Stimulated activated CD4-positive, alpha-beta T cell treated with anti-CD3 and anti-CD28 coated beads, Interleukin-1b, Interleukin-23, amount 100 ng/mL, for 1 hour (primary cell): Measurements from ENCODE around the gene DMPK.

Experiments
- DNase-seq, 2 donors: peaks; one replicate each; pipeline ENCODE4 v3.0.0-alpha.2; 2020; ENCODE audit warnings: low read depth in 2 of 2

The DMPK gene, protein sequence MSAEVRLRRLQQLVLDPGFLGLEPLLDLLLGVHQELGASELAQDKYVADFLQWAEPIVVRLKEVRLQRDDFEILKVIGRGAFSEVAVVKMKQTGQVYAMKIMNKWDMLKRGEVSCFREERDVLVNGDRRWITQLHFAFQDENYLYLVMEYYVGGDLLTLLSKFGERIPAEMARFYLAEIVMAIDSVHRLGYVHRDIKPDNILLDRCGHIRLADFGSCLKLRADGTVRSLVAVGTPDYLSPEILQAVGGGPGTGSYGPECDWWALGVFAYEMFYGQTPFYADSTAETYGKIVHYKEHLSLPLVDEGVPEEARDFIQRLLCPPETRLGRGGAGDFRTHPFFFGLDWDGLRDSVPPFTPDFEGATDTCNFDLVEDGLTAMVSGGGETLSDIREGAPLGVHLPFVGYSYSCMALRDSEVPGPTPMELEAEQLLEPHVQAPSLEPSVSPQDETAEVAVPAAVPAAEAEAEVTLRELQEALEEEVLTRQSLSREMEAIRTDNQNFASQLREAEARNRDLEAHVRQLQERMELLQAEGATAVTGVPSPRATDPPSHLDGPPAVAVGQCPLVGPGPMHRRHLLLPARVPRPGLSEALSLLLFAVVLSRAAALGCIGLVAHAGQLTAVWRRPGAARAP

DNA sequence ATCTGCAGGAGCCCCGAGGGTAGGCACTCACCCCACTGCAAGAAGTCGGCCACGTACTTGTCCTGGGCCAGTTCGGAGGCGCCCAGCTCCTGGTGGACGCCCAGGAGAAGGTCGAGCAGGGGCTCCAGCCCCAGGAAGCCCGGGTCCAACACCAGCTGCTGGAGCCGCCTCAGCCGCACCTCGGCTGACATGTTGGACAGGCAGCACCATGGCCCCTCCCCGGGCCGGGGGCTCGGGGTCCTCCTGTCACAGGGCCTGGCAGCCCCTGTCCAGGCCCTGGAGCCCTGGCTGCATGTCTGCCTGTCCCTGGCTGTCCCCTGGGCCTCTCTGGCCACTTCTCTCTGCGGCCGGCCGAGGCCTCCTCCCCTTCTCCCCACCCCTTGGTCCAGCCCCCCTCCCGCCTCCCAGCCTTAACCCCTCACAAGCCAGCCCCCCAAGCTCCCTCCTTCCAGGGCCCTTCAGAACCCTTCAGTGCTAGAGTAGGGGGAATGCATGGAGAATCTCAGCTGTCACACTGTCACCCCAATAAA is at the start of gene DMPK:
TSS of gene DMPK (minus strand) at position 329 of the 530 bp plus-strand sequence. CDS start at position 191, 138 bp downstream.
- no peak for DNase-seq

DNA sequence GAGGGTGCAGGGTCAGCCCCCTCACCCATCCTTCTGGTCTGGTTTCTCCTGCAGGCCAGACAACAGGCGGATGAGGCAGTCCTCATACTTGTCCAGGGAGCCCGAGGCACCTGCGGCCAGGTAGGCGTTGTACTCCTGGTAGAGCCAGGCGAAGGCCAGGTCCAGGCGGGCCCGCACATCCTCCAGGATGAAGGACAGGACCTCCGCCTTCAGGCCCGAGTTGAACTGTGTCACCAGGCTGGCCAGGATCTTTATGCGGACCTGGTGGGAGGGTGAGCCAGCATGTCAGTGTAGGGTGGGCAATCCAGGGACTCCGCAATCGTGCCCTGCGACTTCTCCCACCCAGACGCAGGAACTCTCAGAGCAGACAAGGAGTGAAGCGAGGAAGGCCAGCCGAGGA is 46.7 kb upstream of the DMPK start:
- no peak for DNase-seq

- no peak for DNase-seq
These were observed 46.2 kb upstream of the DMPK start for GRCh38 chr19:45828523-45828922.

DNA sequence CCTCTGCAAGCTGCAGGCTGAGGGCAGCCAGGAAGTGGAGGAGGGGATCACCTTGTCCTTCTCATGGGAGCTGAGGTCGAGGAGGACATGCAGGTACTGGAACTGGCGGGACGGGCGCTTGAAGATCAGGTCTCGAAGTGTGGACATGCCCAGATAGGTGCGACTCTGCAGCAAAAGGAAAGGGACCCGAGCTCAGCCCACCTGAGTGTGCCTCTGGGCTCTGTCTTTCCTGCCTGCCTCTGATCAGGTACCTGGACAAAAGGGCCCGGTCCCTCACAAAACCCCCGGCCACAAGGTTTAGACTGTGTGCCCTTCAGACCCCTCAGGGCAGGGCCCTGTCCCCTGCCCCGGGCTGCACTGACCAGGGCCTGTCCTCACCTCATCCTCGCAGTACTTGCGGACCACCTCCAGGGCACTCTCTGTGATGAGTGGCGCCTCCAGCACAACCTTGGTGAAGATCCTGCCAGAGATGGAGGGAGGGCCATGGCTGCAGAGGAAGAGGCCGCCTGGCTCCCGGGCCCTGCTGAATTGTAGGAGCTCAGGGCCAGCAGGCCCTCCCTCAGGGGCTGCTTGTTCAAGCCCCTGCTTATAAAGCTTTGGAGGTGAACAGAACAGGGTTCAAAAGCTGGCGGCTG is 45.3 kb upstream of the DMPK start:
- DNase-seq, result no peak

DNA sequence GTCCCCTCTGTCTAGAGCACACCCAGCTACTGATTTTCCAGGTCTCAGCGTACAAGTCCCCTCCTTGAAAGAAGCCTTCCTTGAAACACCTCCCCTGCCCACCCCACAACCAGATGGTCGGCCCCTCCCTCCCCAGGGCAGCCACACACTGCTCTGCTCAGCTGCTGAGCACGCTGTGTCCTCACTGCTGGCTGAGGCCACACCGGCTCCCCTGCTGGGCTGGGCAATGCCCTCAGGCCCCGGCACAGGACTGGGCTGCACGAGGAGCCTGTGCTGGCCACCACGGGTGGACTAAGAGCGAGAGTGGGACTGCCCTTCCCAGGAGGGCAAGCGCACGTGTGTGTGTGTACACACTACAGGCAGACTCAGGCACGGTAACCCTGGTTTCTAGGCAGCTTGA is 44.6 kb upstream of the DMPK start:
- DNase-seq, result no peak

DNA sequence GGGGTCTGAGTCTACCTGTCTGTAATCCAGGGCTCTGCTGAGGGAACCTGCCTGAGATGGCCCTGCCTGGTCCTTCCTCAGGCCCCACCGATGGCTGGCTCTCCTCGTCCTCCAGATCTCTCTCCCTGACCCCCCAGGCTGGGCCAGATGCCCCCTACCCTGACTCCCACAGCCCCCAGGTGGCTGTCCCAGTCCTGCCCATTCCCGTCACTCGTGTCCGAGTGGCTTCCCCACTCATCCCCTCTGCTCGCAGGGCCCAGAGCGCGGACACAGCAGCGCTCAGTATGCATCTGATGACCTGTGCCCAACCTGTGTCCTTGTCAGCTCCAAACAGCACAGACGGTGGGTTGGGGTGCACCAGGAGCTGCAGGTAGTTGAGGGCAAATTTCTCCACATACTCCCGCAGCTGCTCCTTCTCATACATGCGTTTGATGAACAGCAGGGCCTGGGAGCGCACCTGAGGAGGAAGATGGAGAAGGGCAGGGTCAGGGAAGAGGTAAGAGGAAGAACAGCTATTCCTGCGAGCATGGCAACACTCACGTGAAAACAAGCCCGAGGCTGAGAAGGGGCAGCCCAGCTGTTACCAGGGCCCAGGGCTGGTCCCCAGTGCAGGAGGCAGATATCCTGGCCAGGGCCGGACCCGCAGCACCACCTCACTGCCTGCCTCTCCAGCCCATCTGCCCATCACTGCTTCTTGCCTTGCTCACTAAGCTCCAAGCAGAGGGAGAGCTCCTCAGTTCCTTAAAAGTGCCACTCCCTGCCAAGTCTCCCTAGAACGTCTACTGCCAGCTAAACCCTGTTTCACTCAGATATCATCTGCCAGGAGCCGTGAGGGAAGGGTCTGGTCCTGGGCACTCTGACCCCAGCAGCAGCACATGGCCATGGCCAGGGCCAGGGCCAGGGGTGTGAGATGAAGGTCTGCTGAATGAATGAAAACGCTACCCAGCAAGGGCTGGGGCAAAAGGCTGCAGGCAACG is 43.9 kb upstream of the DMPK start:
- no peak for DNase-seq

DNA sequence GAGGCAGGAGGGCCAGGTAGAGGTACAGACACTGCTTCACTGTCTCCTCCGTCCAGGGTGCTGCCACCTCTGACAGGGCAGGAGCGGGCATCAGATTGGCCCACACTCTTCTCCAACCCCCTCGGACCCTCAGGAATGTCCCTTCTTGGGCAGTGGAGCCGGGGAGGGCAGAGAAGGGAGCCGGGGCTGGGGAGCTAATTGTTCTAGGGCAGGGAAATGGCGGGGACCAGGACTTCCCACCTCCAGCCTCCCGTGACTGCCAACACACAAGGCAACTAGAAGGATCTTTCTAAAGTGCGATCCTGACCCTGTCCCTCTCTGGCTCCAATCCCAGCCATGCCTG is 42.9 kb upstream of the DMPK start:
- DNase-seq, result no peak

DNA sequence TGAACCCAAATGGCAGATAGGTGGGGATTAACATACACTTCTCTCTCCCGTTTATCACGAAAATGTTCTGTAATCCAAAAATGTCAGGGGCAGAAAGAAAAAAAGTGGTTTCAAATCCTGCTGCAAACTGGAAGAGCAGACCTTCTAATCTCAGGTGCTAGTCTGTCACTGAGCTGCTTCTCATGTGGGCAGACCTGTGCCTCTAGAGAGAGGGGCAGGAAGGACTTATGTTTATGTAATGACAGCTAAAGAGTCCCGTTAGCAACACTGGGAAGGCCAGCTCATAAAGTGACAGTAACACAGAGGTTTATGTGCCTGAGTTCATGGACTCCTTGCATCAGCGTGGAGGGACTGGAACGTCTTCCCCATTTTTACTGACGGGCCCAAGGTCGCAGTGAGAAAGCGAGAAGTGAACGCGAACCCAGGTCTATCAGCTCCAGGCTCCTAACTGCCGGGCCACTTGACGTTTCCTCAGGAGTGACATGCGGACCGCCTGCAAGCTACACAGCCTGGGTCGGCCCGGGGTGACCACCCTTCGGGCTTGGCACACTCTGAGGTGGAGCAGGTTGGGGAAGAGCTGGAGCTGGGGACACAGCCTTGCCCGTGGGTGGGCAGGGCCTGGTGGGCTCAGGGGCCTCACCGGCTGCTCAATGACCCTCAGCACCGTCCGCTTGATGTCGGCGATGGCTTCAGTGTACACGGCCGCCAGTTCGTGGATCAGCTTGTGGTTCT is 42.4 kb upstream of the DMPK start:
- no peak for DNase-seq

DNA sequence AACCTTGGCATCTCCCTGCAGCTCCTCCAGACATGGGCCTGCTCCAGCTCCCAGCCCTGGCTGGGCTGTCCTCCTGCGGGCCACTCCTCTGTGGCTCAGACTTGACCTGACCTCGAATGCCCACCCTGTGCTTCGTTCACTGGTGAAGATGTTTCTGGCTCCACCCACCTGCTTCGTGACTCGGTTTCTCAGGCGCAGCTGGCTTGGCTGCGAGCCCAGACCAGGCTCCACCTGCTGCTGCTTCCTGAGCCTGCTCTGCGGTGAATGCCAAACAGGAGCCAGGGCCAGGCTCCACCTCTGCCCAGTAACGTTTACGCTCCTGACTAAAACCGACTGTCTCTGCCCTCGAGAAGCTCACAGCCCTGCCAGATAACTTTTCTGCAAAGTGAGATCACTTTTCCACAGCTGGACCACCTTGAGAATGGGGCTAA is 41.8 kb upstream of the DMPK start:
- DNase-seq, result no peak

DNA sequence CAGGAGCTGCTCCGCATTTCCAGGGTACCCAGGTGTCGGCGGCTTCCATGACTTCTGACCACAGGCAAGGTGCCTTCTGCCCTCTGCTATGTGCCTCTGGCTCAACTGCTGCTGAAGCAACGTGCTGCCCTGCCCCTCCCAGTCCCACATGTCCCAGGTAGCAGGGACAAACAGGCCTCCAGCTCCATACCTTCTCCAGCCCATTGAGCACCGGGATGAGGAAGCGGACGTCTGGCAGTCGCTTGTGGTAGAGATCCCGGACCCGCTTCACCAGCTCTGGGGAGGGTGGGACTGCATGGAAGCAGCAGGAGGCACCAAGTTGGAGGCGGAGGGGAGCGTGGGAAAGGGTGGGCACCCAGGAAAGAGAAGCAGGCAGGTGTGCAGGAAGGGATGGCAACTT is 40.9 kb upstream of the DMPK start:
- no peak for DNase-seq

DNA sequence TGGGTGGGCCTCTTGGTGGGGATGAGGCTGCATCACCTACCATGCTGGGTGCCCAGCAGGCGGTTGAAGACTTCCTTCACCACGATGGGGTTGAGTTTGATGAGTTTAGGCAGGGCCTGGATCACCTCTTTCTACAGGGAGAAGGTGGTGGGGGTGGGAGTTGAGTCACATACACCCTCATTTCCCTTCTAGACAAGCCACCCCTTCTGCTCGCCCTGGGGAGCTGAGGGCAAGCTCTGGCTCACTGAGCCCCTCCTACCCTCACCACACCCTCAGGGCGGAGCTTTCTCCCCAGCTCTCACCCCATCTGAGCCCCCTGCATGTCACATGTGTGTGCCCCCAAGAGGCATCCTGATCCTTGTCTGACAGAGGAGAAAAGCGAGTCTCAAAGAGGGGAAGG is 40.4 kb upstream of the DMPK start:
- DNase-seq, result no peak

- DNase-seq, result no peak
These were observed 39.3 kb upstream of the DMPK start for GRCh38 chr19:45821570-45821969.

DNA sequence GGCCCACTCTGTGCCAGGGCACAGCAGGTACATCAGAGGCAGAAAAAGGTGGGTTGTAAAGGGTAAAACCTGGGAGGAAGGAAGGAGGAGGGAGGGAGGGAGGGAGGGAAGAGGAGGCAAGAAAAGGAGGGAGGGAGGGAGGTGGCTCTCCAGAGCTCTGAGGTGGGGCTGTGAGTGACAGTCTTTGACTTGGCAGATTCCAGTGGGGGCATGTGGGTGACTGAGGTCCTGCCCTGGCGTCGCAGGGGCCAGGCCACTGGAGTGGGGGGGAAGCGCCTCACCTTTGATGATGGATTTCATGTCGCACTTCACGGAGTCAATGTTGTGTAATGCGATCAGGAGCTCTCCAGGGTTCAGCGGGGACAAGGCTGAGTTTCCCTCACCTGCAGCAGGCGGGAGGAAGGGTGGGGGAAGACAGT is 38.8 kb upstream of the DMPK start:
- DNase-seq, result no peak

GRCh38 chr19:45820413-45821102 is 38.3 kb upstream of the DMPK start:
- no peak for DNase-seq

DNA sequence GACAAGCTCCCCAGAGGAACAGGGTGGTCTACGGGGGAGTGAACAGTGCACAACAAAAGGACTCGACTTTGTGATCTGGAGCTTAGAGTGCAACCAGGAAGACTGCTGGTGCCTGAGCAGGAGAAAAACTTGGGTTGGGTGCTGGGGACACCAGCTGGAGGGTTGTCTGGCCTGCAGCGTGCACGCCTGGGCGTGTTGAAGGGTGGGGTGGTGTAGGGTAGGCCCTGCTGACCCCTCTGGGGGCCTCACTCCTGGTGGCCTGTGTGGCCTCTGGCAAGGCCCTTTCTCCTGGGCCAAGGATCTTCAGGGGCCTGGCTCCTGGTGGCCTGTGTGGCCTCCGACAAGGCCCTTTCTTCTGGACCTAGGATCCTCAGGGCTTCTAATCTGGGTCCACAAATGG is 37.5 kb upstream of the DMPK start:
- no peak for DNase-seq

DNA sequence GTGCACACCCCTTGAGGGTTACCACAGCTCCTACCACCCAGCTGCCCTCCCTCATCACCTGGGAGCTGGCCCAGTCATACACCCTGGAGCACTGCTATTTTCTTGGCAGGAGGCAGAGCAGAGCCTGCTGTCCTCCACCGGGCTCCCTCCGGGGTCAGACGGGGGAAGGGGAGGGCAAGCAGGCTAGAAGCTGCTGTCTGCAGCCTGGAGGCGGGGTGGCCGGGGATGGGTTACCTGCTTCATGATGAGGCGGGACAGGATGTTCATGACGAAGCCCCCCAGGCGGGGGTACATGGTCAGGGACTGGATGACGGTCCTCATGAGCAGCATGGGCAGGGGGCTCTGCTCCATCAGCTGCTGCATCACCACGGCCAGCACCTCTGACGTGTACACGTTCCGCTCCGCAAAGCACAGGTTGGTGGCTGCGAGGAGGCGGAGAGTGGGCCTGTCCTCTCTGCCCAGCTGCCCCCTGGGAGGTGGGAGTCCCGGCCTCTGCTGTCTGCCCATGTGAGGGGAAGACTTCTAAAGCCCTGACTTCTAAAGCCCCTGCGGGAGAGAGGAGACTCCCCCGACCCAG is 35.5 kb upstream of the DMPK start:
- DNase-seq, result no peak

DNA sequence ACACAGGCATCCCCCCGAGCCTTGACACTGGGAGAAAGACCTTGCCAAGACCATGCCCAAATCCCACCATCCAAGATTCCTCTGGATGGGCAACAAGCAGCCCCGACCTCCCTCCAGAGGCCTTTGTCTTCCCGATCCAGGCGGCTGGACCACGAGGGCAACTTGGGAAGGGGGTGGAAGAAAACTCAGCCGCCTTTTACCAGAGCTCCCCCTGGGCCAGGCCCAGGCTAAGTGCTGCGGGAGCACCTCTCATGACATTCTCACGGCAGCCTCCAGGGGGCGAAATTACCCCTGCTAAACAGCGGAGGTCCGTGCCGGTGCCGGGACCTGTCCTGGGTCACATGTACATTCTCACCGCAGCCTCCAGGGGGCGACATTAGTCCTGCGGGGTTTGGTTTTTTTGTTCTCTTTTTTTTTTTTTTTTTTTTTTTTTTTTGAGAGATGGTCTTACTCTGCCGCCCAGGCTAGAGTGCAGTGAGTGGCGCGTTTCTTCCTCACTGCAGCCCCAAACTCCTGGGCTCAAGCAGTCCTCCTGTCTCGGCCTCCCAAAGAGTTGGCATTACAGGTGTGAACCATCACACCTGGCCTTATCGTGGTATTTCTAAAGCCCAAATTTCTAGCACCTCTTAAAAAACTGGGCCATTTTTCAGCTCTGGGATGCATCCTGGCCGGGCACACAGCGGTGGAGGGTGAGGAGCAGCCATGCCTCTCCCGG is 34.9 kb upstream of the DMPK start:
- peak; percentile 91 to 97 for DNase-seq

- DNase-seq, result no peak
These were observed 34.1 kb upstream of the DMPK start for GRCh38 chr19:45816236-45817009.
